Hepatocyte (in vitro differentiated cells): ENCODE data around the gene NANS.

Source experiments
- EZH2 ChIP-seq: fragments of 200-600 bp; sonication (generic); IDR thresholded peaks from 2 replicates; pipeline ENCODE4 v1.6.1; 2016; ENCODE audit warnings: antibody characterized with exemption, mild to moderate bottlenecking, borderline replicate concordance
- EZH2phosphoT487 ChIP-seq: fragments of 200-600 bp; sonication (generic); IDR thresholded peaks from one replicate; pipeline ENCODE4 v1.6.1; 2018; ENCODE audit warnings: antibody characterized with exemption, mild to moderate bottlenecking, low read depth, moderate library complexity; ENCODE audit not compliant: unreplicated experiment, severe bottlenecking
- TF ChIP-seq, protein P1 (sequence below): fragments of 200-600 bp; sonication (generic); IDR thresholded peaks from 2 replicates; pipeline ENCODE4 v1.5.1; 2016; ENCODE audit warnings: antibody characterized with exemption, mild to moderate bottlenecking; ENCODE audit not compliant: poor library complexity

- TF ChIP-seq, protein P1, sequence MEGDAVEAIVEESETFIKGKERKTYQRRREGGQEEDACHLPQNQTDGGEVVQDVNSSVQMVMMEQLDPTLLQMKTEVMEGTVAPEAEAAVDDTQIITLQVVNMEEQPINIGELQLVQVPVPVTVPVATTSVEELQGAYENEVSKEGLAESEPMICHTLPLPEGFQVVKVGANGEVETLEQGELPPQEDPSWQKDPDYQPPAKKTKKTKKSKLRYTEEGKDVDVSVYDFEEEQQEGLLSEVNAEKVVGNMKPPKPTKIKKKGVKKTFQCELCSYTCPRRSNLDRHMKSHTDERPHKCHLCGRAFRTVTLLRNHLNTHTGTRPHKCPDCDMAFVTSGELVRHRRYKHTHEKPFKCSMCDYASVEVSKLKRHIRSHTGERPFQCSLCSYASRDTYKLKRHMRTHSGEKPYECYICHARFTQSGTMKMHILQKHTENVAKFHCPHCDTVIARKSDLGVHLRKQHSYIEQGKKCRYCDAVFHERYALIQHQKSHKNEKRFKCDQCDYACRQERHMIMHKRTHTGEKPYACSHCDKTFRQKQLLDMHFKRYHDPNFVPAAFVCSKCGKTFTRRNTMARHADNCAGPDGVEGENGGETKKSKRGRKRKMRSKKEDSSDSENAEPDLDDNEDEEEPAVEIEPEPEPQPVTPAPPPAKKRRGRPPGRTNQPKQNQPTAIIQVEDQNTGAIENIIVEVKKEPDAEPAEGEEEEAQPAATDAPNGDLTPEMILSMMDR: no peak
- TF ChIP-seq EZH2 (no peak), EZH2phosphoT487 (no peak)
Measured at GRCh38 chr9:98050351-98050750, 6.2 kb upstream of the NANS start.
